Measurements from ENCODE around the gene CCDC34.

- TF ChIP-seq EZH2phosphoT487 (IDR thresholded peaks at IDR 0.05; ENCODE audit: borderline replicate concordance) (no peak), ZBTB33 (IDR thresholded peaks at IDR 0.05; ENCODE audit: extremely low read depth, insufficient replicate concordance, low read length) (no peak), CTCF (IDR thresholded peaks at IDR 0.05 in 2 of 3, conservative IDR thresholded peaks at IDR 0.05 in 1 of 3; ENCODE audit: borderline replicate concordance in 1 of 3, insufficient read depth in 1 of 3, low read depth in 2 of 3, low read length in 2 of 3) (no peak), POLR2A (IDR thresholded peaks at IDR 0.05; ENCODE audit: borderline replicate concordance, extremely low read depth, insufficient read depth, insufficient read length) (no peak), JUND (IDR thresholded peaks at IDR 0.05) (no peak), ELF1 (IDR thresholded peaks at IDR 0.05; ENCODE audit: borderline replicate concordance, low read depth) (no peak)
Measured at GRCh38 chr11:27313157-27313821, 49.7 kb downstream of the CCDC34 start.

Measured in HCT116 (cell line).